D721Med (cell line): ENCODE results near the gene HDGFL3.

Experiments used
- DNase-seq: peaks from one replicate; pipeline ENCODE4 v3.0.0; 2011; ENCODE audit warnings: low spot score; ENCODE audit not compliant: insufficient read length
- FAIRE-seq: peaks from 2 replicates; lab custom pipeline; 2011; peaks lifted over from hg19 to GRCh38; lab: Jason Lieb, UNC
- TF ChIP-seq, protein P1 (sequence below): IDR thresholded peaks from 2 replicates; pipeline ENCODE4 v1.5.1; 2012; ENCODE audit warnings: mild to moderate bottlenecking, control low read depth; ENCODE audit not compliant: insufficient read depth; ENCODE audit errors: missing control alignments

Gene HDGFL3

DNA sequence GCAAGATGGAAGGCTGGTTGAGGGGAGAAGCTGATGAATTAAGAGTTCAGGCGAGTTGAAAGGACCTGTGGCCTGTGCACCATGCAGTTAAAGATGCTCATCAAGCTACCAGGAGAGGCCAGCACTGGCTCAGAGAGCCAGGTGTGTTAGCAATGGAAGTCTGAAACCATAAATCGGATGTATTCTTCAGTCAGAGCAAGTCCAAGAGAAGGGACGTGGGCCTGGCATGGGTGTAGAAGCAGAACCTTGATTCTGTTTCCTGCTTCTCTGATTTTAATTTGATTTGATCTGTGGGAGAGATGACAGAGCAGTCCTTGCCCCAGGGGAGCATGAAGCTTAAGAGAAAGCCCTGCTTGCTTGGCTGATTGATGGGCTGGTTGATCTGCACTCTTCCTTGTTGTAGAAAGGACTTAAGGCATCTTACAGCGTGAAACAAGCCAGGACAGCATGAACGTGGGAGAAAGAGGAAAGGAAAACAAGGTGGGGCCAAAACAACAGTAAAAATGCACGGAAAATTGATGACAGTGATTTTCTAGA, 89.3 kb downstream of the HDGFL3 start:
- FAIRE-seq (no peak), DNase-seq (no peak)
- TF ChIP-seq, protein P1, sequence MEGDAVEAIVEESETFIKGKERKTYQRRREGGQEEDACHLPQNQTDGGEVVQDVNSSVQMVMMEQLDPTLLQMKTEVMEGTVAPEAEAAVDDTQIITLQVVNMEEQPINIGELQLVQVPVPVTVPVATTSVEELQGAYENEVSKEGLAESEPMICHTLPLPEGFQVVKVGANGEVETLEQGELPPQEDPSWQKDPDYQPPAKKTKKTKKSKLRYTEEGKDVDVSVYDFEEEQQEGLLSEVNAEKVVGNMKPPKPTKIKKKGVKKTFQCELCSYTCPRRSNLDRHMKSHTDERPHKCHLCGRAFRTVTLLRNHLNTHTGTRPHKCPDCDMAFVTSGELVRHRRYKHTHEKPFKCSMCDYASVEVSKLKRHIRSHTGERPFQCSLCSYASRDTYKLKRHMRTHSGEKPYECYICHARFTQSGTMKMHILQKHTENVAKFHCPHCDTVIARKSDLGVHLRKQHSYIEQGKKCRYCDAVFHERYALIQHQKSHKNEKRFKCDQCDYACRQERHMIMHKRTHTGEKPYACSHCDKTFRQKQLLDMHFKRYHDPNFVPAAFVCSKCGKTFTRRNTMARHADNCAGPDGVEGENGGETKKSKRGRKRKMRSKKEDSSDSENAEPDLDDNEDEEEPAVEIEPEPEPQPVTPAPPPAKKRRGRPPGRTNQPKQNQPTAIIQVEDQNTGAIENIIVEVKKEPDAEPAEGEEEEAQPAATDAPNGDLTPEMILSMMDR = no peak

DNA sequence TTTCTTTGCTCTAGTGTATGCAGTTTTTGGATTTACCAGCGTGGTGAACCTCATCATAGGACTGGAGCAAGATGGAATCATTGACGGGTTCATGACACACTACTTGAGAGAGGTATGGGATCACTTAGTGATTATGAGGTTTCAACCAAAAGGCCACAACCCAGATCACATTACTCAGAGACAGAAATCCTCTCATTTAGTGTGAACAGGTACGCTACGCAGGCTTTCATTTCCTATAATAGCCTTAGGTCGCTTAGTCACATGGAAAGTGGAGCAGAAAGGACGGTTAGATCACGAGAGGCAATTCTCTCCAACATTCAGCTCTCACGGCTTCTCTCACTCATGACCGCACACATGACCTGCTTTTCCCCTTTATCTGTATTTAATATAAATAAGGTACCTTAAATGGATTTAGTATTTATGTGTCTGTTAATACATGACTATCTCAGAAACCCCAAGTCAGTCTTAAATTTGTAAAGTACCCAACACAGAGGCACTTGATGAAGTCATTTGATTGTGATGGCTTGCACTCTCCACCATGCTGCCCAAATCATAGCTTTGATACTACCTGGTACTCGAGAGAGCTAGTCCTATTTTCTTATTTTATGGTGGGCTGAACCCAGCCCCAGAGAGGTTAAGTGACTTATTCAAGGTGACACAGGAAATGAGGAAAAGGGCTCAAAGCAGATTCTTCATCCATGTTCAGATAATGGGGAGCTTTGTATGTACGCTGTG, 91.6 kb downstream of the HDGFL3 start:
- FAIRE-seq = no peak
- no peak for DNase-seq
- TF ChIP-seq, protein P1 = no peak

DNA sequence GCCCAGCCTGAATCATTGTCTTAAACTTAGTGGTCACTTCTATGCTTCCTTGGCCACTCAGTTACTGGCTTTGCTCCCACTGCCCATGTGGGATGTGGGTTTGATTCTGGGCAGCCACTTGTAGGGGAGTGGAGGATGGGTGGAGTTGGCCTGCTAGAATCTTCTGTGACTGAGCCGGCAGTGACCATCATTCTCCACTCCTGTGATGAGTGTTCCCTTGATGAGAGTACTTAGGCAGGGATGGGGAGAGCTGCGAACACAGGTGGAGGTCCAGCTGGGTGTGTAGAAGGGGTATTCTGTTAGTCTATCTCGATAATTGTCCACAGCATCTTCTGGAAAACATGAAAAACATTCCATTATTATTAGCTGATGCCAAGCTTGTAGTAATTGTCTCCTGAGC, 92.2 kb downstream of the HDGFL3 start:
- TF ChIP-seq, protein P1 = no peak
- FAIRE-seq (no peak), DNase-seq (no peak)

DNA sequence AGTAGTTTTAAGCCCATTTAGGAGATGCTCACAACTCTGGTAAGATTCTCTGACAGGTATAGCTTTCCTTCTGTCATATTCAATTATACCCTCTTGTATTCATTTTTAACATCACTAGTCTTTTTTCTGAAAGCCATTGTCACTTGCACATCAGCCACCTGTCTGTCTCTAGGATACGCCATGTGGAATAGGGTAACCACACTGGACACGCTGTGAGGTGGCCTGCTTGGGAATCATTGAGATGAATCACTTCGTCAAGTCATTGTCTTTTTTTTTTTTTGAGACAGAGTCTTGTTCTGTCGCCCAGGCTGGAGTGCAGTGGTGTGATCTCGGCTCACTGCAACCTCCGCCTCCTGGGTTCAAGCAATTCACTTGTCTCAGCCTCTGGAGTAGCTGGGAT, 92.8 kb downstream of the HDGFL3 start:
- no peak for DNase-seq
- FAIRE-seq = no peak
- TF ChIP-seq, protein P1 = no peak

DNA sequence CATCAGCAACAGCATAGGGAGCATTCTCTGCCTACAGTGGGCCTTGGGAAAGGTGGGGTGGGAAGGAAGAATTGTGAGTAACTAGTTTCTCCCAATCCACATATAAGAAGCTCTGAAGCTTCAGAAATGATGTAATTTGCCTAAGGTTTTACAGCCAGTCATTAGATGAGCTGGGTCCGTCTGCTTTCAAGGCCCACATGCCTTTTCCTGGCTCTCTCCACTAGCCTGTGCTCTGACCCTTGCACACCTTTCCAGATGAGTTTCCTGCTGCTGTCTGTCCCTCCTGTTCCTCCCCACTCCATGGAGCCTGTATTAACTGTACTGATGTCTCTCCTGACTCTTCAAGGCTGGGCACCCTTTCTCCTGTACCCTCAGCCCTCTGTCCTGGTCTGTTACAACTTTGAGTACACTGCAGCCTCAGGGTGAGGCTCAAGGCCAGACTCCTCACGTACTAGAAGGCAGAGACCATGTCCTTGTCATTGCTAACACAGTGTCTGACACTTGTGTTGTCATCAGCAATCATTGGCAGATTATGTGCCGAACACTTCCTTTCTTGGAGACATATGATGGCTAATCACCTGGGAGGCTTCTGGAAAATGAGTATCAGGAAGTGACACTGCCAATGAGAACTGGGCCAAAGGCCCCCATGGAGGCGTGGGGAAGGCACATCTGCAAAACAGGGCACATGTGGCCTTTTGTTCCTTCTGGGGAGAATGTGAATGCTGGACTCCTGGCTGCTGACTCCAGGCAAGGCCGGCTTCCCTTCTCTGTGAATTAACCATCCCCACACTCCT, 93.5 kb downstream of the HDGFL3 start:
- FAIRE-seq (no peak), DNase-seq (no peak)
- TF ChIP-seq, protein P1 = no peak

DNA sequence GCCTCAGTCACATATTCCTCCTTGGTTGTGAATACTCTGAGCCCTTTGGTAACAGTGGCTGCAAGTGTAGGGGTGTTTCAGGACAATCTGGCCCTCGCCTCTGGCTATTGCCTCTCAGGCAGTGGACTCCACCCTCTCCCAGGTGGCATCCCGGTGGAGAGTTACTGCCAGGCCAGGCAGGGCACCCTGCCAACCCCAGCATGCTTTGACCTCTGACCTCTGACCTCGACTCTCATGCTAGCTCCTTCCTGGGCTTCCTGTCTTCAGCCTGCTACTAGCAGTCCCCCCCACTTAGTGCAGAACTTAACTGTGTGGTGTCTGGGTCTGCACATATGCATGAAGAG, 94.7 kb downstream of the HDGFL3 start:
- FAIRE-seq (no peak), DNase-seq (no peak)
- TF ChIP-seq, protein P1 = no peak
